Measurements from ENCODE around the gene OSBPL8.

- TF ChIP-seq CTCF (conservative IDR thresholded peaks at IDR 0.05; ENCODE audit: low read length) (no peak), EZH2phosphoT487 (IDR thresholded peaks at IDR 0.05; ENCODE audit: borderline replicate concordance, low read depth, low read length) (no peak)
Observed at GRCh38 chr12:76501390-76501789, 58.2 kb downstream of the OSBPL8 start.
